ENCODE results near the gene CLDN14. TPM values are rescaled to one million over a fixed set of nuclear protein-coding genes. Genes with fewer than 3 reads are reported as not detected.

CLDN14 gene
- total RNA-seq, 1 experiment from 2014 or later: not detected

DNA sequence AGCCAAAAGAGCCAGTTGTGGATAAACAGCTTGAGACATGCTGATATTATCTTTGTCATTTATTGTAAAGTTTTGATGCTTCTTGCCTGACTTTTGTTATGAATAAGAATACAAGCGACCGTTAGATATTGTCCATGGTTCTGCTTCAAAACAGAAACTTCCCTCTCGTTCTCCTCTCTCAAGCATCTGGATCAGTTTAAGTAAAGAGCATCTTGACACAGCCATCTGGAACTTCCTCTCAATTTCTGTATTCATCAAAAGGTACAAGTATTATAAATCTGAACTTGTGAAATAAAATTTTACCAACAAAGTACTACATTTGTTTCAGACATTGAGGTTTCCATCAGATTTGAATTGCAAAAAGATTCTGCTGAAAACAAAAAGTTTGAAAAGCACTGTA is 36.4 kb upstream of the CLDN14 start:
- H3K4me3 ChIP-seq (ENCODE audit: low read depth in 2 of 2, low read length in 2 of 2): no peak overlapping the region
- H3K27me3 ChIP-seq (ENCODE audit: control insufficient read depth, insufficient read depth, low read length): no peaks in the 10 kb centered on the region
- in situ Hi-C loops (cut with HindIII; ENCODE audit: low pct_unique_long_range_greater_than_20kb, low sequenced_read_pairs) (no loop called here), intact Hi-C loops (cut with micrococcal nuclease; ENCODE audit: unreplicated experiment) (no loop called here)
- BruUV-seq (replicated peaks): no TSS peak
- H3K4me1 ChIP-seq (ENCODE audit: control insufficient read depth, insufficient read depth, low read length): no peaks in the 10 kb centered on the region
- TF ChIP-seq, protein P1, sequence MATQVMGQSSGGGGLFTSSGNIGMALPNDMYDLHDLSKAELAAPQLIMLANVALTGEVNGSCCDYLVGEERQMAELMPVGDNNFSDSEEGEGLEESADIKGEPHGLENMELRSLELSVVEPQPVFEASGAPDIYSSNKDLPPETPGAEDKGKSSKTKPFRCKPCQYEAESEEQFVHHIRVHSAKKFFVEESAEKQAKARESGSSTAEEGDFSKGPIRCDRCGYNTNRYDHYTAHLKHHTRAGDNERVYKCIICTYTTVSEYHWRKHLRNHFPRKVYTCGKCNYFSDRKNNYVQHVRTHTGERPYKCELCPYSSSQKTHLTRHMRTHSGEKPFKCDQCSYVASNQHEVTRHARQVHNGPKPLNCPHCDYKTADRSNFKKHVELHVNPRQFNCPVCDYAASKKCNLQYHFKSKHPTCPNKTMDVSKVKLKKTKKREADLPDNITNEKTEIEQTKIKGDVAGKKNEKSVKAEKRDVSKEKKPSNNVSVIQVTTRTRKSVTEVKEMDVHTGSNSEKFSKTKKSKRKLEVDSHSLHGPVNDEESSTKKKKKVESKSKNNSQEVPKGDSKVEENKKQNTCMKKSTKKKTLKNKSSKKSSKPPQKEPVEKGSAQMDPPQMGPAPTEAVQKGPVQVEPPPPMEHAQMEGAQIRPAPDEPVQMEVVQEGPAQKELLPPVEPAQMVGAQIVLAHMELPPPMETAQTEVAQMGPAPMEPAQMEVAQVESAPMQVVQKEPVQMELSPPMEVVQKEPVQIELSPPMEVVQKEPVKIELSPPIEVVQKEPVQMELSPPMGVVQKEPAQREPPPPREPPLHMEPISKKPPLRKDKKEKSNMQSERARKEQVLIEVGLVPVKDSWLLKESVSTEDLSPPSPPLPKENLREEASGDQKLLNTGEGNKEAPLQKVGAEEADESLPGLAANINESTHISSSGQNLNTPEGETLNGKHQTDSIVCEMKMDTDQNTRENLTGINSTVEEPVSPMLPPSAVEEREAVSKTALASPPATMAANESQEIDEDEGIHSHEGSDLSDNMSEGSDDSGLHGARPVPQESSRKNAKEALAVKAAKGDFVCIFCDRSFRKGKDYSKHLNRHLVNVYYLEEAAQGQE (IDR thresholded peaks at IDR 0.05; ENCODE audit: insufficient read depth in 1 of 2, low read depth in 2 of 2, low read length in 1 of 2): no peak
- TF ChIP-seq POLR2AphosphoS5 (IDR thresholded peaks at IDR 0.05; ENCODE audit: low read depth, low read length): no peak
- TF ChIP-seq SIN3A (IDR thresholded peaks at IDR 0.05; ENCODE audit: borderline replicate concordance, insufficient read depth, low read depth, low read length): no peak
- TF ChIP-seq, protein P2, sequence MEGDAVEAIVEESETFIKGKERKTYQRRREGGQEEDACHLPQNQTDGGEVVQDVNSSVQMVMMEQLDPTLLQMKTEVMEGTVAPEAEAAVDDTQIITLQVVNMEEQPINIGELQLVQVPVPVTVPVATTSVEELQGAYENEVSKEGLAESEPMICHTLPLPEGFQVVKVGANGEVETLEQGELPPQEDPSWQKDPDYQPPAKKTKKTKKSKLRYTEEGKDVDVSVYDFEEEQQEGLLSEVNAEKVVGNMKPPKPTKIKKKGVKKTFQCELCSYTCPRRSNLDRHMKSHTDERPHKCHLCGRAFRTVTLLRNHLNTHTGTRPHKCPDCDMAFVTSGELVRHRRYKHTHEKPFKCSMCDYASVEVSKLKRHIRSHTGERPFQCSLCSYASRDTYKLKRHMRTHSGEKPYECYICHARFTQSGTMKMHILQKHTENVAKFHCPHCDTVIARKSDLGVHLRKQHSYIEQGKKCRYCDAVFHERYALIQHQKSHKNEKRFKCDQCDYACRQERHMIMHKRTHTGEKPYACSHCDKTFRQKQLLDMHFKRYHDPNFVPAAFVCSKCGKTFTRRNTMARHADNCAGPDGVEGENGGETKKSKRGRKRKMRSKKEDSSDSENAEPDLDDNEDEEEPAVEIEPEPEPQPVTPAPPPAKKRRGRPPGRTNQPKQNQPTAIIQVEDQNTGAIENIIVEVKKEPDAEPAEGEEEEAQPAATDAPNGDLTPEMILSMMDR (IDR thresholded peaks at IDR 0.05): no peak
- TF ChIP-seq TCF7L2 (IDR thresholded peaks at IDR 0.05; ENCODE audit: low read depth, low read length): no peak
- no peaks in the 10 kb centered on the region for H3K36me3 ChIP-seq (ENCODE audit: control insufficient read depth, insufficient read depth, low read length)
- H3K9me3 ChIP-seq (ENCODE audit: control insufficient read depth, insufficient read depth, low read depth, low read length): no peaks in the 10 kb centered on the region
- no peak for ATAC-seq
- H3K27ac ChIP-seq (ENCODE audit: low read length): no peak overlapping the region
- ChIA-PET CTCF (no interaction called here), POLR2A (no interaction called here)
- DNase-seq (ENCODE audit: low read depth, low spot score): no peak

DNA sequence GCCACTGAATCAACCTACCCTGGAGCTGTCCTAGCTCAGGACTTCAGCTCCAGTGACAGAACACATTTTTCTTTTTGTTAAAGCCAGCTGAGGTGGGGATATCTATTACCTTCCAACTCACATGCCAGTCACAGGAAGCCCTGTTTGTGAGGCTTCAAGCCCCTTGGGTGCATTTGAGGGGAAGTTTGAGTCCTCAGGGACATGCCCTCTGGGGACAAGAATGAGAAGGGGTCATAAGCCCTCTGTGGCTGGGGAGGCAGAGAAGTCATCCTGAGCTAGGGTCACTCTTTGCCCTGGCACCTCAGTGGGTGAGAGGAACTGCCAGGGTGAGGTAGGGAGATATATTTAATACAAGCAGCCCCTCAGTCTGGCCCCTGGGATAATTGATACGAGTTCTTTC is 33.5 kb upstream of the CLDN14 start:
- TF ChIP-seq, protein P1 (IDR thresholded peaks at IDR 0.05; ENCODE audit: insufficient read depth in 1 of 2, low read depth in 2 of 2, low read length in 1 of 2): no peak
- TF ChIP-seq, protein P2 (IDR thresholded peaks at IDR 0.05): no peak
- no peak for TF ChIP-seq SIN3A (IDR thresholded peaks at IDR 0.05; ENCODE audit: borderline replicate concordance, insufficient read depth, low read depth, low read length)
- no peak for TF ChIP-seq TCF7L2 (IDR thresholded peaks at IDR 0.05; ENCODE audit: low read depth, low read length)
- no peak for TF ChIP-seq POLR2AphosphoS5 (IDR thresholded peaks at IDR 0.05; ENCODE audit: low read depth, low read length)
- Histone ChIP-seq H3K27me3 (ENCODE audit: control insufficient read depth, insufficient read depth, low read length) (no peaks in the 10 kb centered on the region), H3K36me3 (ENCODE audit: control insufficient read depth, insufficient read depth, low read length) (no peaks in the 10 kb centered on the region), H3K9me3 (ENCODE audit: control insufficient read depth, insufficient read depth, low read depth, low read length) (no peaks in the 10 kb centered on the region), H3K27ac (ENCODE audit: low read length) (no peak overlapping the region), H3K4me1 (ENCODE audit: control insufficient read depth, insufficient read depth, low read length) (no peaks in the 10 kb centered on the region), H3K4me3 (ENCODE audit: low read depth in 2 of 2, low read length in 2 of 2) (no peak overlapping the region)
- intact Hi-C loops (cut with micrococcal nuclease; ENCODE audit: unreplicated experiment) (no loop called here), in situ Hi-C loops (cut with HindIII; ENCODE audit: low pct_unique_long_range_greater_than_20kb, low sequenced_read_pairs) (no loop called here)
- ChIA-PET POLR2A (no interaction called here), CTCF (no interaction called here)
- ATAC-seq (no peak), DNase-seq (ENCODE audit: low read depth, low spot score) (no peak)
- BruUV-seq (replicated peaks): no TSS peak
